CD4-positive, alpha-beta T cell treated with Interleukin-6 for 4 hours (primary cell): ENCODE data around the gene RNASE8.

Experiments
- DNase-seq: peaks from one replicate; pipeline ENCODE4 v3.0.0-alpha.2; 2020; ENCODE audit warnings: mixed read lengths

Gene RNASE8

DNA sequence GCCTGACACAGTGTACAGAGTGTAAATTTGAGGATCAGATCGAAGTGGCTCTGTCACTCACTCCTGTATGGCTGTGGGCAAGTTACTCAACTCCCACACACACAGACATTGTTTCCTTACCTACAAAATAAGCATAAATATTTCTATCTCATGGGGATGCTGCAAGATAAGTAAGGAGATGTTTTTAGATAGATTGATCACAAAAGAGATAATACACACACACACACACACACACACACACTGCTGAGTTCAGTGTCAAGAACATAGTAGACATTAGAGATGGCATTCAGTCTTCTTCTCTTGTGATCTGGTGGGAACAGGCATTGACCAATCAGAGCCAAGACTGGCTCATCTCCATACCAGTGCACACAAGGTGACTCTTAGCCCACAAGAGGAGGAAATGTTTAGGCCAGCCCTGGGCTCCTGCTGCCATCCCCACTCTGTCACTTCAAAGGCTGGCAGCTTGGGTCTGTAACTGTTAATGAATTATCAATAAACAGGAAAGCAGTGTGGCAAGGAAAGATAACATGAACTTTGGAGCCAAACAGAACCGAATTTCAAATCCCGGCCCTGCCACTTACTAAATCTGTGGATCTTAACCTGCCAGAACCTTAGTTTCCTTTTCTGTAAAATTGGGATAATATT is 3.4 kb upstream of the RNASE8 start:
- DNase-seq, result no peak

DNA sequence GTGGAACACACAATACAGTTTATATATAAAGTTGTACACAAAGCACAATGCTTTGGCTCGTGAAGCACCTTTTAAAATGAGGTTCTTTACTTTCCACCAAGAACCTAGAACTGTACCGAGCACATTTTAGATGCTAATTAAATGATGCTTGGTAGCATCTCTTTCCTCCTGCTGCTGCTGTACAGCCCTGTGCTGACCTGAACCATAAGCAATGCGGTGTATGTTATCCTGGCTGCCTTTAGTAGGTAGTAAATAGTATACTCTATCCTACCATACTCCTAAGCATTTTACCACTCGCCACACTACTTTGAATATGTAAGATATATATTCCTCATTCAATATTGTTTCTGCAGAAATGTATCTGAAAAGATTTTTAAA is 2.9 kb upstream of the RNASE8 start:
- no peak for DNase-seq

DNA sequence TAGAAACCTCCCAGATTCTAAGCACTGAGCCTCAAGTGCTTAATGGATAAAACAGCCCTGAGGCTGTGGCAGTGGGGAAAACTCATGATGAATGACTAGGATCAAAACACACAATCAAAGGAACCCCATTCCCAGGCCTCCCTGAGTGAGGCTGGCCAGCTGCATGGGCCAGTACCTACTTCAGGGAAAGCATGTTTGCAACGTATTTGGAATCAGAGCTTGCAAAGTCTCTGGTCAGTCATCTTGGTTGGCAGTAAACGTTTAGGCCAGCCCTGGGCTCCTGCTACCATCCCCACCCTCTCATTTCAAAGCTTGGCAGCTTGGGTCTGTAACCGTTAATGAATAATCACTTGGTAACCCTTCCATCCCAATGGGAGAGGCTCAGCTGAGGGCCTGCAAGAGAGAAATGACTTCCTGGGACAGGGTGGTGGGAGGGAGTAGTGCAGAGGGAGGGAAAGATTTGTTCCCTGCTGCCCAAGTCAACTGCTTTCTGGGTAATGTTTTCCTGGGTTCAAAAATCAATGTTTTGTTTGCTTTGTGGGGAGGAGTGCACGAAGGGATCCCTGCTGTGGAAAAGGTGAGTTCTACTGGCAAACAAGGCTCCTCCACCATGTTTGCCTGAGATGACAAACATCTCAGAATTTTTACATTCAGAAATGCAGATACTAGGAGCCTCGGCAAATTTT is 2.0 kb upstream of the RNASE8 start:
- no peak for DNase-seq

DNA sequence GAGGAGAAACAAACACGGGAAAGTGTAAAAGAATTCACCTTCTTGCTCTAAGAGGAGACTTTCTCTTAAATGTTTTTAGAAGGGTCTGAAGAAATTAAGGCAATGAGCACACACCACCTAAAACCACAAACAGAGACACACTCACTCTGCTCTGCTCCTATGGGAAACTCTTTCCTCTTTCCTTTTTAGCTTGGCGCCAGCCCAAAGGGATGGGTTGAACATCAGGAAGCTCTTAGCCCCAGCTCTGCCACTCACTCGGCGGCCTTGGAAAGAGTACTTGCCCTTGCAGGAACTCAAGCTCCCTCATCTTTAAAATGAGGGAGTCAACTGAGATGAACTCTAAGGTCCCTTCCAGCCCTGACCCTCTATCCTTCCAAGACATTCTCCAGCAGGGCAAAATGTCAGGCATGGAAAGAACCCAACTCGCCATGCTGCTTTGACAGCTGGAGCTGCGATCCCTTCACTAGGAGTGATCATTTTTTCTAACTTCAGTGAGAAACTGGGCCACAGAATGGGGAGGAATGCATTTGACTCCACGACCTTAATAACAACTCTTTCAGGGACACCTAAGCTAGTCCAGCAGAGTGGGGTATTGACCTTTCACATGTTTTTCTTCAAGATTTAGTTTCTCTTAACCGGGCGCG is 980 bp upstream of the RNASE8 start:
- DNase-seq, result no peak

DNA sequence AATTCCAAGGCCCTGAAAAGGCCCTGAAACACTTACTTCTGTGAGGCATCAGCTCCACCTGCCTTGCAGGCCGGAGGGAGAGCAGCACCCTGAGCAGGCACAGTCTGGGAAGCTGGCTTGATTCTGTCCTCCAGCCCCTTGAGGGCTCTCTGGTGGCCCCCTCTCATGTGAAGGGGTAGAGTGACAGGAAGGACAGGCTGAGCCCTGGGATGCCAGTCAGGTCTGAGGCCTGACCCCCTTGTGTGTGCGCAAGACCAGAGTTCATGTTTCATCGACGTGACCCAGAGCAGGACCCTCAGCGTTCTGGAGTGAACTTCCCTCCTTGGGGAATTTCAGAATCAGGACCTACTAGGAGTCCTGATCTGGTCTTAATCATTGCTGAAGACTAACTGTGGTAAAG is 1.3 kb downstream of the RNASE8 start:
- DNase-seq, result no peak

DNA sequence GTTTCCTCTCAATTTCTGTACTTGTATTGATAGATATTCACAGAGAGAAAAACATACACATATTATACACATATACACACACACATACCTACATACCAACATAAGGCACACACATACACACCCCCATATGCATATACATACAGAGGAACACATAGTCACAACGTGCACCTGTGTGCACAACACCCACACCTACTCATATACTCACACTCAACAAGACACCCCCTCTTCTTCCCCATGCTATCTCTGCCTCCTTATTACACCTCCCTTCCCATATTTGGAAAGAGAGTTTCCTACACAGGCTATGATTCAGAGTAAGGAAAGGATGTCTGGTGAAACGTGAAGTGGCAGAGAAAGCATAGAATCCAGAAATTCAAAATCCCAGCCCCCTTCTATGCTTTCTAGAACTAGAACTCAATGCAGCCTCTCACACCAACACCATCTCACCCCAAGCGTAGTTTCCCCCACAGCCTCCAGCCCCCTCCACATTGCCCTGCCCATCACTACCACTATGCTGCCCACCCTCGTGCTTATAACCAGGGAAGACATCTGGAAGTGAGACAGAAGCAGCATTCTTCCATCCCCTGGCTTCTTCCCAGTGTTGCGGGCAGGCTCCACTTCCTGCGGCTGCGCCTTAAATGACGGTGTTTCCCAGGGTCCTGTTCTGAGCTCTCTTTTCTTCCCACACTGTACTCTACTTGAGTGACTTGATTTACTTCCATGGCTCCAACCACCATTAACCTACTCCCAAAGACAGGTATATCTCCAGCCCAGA is 2.4 kb downstream of the RNASE8 start:
- no peak for DNase-seq

DNA sequence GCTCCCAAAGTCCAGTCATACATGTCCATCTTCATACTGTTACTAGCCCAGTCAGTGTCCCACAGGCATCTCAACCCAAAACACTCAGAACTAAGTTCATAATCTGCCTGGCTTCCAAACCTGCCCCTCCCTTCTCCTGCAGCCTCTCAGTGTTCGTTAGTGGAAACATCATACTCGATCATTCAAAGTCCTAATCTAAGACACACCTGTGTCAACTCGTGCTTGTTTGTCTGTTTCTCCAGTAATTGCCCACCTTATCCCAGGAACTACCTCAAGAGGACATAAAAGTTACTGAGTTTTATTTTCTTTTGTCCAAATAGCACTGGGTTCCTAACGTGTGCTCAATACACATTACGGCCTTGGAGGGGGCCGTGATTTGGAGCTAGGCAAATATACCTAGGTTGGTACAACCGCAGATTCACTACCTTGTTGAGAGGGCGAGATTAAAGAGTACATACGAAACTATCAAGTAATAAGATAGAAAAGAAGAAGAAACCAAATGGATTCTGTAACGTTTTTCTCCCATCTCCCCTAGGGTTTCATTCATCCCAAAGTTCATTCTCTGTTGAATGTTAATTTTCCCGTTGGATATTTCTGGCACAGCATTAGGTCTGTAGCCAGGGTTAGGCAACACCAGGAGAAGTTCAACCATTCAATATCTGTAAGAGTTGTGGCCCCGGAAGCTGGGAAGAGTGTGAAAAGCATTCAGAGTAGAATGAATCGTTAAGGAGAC is 3.2 kb downstream of the RNASE8 start:
- no peak for DNase-seq

DNA sequence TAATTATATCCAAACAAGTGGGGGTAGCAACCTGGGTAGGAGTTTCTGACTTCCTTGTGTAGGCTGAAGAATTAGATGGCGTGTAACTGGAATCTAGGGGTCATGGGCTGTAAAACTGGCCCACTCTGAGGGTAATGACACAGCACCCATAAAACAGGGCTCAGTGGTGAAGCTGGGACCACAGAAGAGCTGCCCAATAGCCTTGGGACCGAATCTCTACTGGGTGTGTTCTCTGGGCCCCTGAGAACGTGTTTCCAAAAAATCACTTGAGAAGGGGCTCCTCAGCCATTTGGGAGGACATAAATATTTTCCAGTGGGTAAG is 3.7 kb downstream of the RNASE8 start:
- no peak for DNase-seq

DNA sequence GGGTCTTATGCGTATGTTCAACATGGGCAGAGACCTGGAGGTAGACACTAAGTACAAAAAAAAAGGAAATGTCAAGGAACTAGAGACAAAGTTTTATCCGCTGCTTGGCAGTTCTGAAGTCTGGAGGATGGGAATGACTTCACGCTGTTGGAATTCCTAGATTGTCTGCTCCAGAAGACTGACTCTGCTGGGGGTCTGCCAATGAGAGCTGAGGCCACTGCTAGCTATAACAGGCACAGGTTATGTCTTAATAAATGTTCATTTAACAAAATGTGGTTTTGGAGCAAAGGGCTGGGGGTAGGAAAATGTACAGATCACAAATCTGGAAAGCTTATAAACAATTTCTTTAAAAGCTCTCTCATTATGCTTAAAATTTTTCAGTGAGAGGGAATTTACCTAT is 5.9 kb downstream of the RNASE8 start:
- DNase-seq, result no peak

DNA sequence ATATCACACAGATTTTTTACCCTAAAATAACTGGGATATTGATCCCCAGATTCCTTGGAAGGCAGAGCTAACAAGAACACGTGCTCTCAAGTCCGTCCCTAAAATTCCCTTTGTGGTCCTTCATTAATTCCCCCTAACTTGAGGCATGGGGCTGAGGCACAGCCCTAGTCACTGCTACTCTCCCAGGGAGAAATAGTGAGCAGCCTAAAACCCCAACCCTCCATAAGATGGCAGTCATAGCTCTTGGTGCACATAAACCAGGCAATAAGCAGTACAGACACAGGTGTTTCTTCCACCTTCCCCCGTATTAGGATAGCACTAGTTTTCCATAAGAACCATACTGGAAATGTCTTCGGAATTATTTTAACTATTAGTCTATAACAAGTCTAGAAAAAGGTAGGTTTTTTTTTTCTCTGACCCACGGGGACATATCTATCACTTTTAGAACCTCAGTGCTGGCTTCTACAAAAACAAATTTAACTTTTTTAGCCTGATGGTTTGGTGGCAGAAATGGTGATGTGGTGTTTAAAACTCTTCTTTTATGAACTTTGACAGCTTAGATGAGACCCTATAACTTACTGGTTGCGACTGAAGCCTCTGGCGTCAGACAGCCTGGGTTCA is 9.4 kb downstream of the RNASE8 start:
- DNase-seq, result peak; percentile 13

DNA sequence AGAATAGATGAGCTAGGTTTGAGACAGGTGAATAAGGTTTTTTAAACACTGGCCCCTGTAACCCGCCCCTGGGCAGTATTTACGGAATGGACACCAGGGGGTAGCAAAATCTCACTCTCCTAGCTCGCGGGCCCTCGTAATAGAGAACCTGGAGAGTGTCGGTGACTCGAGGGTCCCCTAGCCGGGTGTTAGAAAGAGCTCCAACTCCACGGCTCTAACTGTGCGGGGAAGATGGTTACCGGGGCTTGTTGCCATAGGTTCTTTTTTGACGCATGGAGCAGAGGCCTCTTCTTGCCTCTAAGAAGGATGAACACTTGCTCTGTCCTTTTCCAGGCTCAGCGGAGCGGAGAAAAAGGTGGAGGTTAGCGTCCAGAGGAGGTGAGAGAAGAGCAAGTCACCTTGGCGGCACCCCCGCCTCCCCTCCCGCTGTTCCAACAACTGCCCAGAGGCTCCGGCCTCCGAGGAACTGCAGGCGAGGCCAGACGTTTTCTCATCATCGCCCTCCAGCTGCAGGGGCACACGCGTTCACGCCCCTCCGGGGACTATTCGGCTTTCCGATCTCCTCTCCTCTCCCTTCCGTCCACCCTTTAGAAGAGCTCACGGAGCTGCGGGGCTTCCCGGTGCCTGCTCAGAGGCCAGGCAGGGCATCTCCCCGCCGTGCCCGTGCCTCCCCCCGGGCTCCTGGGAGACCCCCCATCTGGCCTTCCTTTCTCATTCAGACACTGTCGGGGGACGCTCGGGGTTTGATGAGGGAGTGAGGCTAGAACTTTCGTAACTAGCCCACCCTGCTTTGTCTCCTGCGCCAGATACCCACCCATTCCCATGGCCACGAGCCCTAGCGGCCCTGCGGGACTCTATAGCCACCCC is 11.1 kb downstream of the RNASE8 start:
- DNase-seq, result peak; percentile 67

DNA sequence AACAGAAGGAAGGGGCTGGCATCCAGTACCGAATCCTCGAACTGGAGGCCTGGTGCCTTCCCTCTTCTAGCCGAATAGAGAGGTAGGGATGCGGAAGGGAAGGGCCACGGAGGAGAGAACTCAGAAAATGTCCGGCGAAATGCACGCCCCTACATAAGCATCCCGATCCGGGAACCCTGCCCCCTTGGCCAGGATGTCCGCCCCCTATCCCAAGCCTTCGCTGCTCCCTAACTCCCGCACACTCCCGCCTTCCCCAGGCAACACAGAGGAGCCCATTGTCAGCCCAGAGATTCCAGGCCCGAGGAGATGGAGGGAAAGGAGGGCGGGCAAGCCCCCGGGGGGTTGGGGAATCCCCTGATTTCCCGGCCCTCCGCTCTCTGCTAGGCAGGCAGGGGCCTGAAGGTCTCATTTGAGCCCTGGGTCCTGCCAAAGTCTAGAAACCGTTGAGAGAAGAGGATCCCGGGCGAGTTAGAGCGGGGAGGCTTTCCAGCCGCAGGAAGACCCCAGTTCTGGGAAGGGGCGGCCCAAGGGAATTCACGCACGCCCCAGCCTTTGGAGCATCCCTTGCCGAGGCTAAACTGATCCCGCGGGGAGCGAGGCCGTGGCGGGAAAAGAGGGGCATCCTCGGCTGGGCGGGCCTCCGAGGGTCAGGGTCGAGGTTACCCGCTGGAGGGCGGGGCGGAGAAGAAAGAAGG is 11.9 kb downstream of the RNASE8 start:
- no peak for DNase-seq

DNA sequence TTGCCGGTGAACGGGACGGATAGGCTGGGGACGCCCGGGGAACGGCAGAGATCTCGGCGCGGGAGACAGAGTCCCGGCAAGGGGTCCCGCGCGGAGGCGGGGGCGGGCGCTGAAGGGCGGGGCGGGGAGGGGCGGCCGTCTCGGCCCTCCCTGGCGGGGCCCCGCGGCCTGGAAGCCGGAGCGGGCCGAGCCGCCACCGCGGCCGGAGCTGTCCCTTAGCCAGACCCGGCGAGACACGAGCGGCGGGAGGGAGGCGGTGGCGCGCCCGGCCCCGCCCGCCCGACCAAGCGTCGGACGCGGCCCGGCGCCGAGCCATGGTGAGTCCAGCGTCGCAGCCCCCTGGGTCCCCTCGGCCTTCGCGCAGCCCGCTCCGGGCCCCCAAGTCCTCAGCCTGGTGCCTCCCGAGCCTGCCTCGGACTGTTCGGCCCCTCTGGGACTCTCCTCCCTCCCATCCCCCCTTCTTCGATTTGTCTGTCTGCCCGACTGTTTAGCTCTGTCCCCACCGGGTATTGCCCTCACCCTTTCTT is 12.5 kb downstream of the RNASE8 start, which contains the start of gene ARHGEF40:
Gene ARHGEF40, plus strand, starts transcription at position 222 of the 527 bp plus-strand sequence. Its CDS starts 93 bp downstream, at position 315.
- peak; percentile 35 for DNase-seq

DNA sequence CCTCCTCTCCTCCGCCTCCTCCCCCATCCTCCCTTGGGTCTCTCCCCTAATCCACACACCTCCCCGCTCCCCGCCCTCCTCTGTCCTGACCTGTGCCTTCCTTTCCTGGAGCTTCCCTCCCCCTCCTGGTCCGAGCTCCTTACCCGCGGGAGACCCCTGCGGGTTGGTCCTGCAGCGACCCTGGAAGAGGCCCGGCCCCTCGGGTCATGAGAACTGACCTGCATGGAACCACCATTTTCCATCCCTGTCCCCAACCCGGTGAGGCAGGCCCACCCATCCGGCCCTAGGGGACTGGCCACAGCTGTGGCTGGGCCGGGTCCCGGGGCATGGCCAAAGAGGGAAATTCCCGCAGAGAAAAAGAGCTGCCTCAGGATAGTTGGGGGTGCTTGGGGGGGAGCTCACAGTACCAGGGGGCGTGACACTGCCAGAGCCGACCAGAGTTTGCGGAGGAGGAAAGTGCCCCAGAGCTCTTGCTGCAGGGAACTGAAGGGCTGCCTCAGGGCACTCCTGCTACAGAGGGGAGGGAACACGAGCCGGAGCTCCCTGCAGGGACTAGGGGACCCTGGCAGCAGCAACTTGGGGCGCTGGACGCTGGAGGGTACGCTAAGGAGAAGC is 13.1 kb downstream of the RNASE8 start:
- peak; percentile 5 for DNase-seq

DNA sequence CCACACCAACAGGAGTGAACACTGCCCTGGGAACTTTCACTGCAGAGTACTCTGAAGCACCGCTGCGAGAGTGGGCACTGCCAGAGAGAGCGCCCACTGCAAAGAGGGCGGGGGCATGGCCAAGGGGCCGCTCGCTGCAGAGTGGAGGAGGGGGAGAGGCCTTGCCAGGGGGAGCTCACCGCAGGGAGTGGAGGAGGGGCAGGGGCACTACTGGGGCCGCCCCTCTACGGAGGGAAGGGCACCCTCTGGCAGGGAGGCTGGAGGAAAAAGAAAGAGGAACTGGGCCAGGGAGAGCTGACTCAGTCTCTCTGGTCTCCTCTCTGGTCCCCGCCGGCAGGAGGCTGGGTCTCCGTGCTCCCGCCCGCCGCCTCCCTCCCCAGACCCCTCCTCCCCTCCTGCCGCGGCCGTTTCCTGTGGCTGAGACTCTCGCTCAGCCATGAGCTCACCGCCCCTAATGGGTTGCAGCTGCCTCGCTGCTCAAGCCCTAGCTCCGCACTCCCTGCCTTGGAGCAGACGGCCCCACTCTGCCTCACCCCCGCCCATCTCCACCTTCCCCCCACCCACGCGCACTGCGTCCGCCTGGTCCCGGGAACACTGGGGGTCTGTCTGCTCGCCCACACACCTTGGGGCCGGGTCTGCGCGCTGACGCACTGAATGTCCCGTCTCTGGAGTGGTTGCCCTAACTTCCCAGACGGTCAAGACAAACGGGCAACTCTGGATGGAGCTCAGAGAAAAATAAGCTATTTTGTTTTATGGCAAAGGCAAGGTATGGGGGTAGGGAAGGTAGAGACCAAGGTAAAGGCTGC is 13.8 kb downstream of the RNASE8 start:
- peak; percentile 69 for DNase-seq

DNA sequence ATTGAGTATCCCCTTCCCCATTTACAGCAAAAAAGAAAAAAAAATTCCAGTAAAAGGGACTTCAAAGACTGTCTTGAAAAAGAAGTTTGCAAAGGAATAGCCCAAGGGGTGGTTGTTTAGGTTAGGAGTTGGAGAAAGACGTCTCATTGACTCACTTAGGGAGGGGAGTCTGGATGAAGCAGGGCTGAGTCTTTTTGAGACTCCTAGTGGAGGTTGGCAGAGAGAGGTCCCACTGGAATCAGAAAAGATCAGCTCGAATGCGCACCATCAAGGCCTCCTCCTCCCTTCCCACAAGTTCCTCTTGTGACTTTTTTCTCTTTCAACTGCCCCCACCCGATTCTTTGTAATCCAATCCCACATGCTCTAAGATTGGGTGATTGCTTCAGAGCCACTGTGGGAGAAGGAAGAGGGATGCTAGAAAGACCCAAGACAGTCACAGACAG is 14.4 kb downstream of the RNASE8 start:
- DNase-seq, result no peak

DNA sequence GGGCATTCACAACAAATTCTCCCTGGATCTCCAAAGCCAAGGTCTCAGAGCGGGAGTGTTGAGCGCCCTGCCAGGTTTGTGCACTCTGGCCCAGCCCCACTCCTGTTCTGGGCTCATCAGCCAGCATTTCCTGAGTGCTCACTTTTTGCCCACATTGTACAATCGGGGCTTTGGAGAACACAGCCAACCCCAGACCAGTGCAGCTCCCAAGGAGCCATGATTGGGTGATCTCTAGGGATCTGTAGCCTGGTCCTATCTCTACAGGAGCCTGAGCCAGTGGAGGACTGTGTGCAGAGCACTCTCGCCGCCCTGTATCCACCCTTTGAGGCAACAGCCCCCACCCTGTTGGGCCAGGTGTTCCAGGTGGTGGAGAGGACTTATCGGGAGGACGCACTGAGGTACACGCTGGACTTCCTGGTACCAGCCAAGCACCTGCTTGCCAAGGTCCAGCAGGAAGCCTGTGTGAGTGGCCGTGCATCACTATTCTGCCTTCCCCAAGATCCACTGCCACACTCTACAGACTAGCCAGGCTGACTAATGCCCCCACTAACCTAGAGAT is 15.2 kb downstream of the RNASE8 start:
- no peak for DNase-seq

DNA sequence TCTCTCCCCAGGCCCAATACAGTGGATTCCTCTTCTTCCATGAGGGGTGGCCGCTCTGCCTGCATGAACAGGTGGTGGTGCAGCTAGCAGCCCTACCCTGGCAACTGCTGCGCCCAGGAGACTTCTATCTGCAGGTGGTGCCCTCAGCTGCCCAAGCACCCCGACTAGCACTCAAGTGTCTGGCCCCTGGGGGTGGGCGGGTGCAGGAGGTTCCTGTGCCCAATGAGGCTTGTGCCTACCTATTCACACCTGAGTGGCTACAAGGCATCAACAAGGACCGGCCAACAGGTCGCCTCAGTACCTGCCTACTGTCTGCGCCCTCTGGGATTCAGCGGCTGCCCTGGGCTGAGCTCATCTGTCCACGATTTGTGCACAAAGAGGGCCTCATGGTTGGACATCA is 16.3 kb downstream of the RNASE8 start:
- no peak for DNase-seq
